BE2C (cell line): Measurements from ENCODE around the gene FOXE1.

ENCODE experiments used
- DNase-seq: peaks from one replicate; pipeline ENCODE4 v3.0.0-alpha.2; 2020
- H3K27me3 ChIP-seq: fragments of 250-450 bp; sonication (Bioruptor Pico); 2 replicates; pipeline ENCODE4 v1.5.1; 2020; ENCODE audit warnings: mild to moderate bottlenecking
- H3K36me3 ChIP-seq: fragments of 250-450 bp; sonication (Bioruptor Pico); 2 replicates; pipeline ENCODE4 v1.5.1; 2020; ENCODE audit warnings: mild to moderate bottlenecking
- H3K4me1 ChIP-seq: fragments of 250-450 bp; sonication (Bioruptor Pico); 2 replicates; pipeline ENCODE4 v1.5.1; 2020
- H3K4me3 ChIP-seq: 2 replicates; pipeline ENCODE4 v1.5.1; 2011; ENCODE audit warnings: low read depth, low read length
- H3K9me3 ChIP-seq: fragments of 250-450 bp; sonication (Bioruptor Pico); 2 replicates; pipeline ENCODE4 v1.5.1; 2020
- TF ChIP-seq, protein P1 (sequence below): IDR thresholded peaks from 2 replicates; pipeline ENCODE4 v1.5.1; 2012; ENCODE audit warnings: mild to moderate bottlenecking, low read depth, low read length

FOXE1 gene

DNA sequence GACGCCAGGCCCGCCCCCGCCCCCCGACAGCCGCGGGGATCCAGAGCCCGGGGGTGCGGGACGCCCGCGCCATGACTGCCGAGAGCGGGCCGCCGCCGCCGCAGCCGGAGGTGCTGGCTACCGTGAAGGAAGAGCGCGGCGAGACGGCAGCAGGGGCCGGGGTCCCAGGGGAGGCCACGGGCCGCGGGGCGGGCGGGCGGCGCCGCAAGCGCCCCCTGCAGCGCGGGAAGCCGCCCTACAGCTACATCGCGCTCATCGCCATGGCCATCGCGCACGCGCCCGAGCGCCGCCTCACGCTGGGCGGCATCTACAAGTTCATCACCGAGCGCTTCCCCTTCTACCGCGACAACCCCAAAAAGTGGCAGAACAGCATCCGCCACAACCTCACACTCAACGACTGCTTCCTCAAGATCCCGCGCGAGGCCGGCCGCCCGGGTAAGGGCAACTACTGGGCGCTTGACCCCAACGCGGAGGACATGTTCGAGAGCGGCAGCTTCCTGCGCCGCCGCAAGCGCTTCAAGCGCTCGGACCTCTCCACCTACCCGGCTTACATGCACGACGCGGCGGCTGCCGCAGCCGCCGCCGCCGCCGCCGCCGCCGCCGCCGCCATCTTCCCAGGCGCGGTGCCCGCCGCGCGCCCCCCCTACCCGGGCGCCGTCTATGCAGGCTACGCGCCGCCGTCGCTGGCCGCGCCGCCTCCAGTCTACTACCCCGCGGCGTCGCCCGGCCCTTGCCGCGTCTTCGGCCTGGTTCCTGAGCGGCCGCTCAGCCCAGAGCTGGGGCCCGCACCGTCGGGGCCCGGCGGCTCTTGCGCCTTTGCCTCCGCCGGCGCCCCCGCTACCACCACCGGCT is 1.0 kb downstream of the FOXE1 start:
- TF ChIP-seq, protein P1, sequence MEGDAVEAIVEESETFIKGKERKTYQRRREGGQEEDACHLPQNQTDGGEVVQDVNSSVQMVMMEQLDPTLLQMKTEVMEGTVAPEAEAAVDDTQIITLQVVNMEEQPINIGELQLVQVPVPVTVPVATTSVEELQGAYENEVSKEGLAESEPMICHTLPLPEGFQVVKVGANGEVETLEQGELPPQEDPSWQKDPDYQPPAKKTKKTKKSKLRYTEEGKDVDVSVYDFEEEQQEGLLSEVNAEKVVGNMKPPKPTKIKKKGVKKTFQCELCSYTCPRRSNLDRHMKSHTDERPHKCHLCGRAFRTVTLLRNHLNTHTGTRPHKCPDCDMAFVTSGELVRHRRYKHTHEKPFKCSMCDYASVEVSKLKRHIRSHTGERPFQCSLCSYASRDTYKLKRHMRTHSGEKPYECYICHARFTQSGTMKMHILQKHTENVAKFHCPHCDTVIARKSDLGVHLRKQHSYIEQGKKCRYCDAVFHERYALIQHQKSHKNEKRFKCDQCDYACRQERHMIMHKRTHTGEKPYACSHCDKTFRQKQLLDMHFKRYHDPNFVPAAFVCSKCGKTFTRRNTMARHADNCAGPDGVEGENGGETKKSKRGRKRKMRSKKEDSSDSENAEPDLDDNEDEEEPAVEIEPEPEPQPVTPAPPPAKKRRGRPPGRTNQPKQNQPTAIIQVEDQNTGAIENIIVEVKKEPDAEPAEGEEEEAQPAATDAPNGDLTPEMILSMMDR = no peak
- H3K9me3 ChIP-seq = no peaks in the 10 kb centered on the region; the same call in 1 of the 2 replicates
- peaks cover 99% of the 10 kb centered on the region for H3K27me3 ChIP-seq
- no peak for DNase-seq
- no peaks in the 10 kb centered on the region for H3K36me3 ChIP-seq
- H3K4me1 ChIP-seq = no peaks in the 10 kb centered on the region
- H3K4me3 ChIP-seq = no peak overlapping the region

DNA sequence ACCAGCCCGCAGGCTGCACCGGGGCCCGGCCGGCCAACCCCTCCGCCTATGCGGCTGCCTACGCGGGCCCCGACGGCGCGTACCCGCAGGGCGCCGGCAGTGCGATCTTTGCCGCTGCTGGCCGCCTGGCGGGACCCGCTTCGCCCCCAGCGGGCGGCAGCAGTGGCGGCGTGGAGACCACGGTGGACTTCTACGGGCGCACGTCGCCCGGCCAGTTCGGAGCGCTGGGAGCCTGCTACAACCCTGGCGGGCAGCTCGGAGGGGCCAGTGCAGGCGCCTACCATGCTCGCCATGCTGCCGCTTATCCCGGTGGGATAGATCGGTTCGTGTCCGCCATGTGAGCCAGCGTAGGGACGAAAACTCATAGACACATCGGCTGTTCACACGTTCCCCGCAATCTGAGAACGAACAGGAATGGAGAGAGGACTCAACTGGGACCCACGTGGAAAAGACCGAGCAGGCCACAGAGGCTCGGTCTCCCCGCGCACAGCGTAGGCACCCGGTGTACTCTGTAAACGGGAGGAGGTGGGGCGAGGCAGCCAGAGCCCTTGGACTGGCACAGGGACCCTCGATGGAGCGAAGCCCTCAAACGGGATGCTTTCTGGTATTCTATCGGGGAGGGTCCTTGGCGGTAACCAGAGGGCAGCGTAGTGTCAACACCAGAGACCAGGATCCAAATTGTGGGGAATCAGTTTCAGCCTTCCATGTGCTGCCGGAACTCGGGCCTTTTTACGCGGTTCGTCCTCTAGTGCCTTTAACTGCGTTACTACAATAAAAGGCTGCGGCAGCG is 1.9 kb downstream of the FOXE1 start:
- Histone ChIP-seq H3K9me3 (no peaks in the 10 kb centered on the region; the same call in 1 of the 2 replicates), H3K36me3 (no peaks in the 10 kb centered on the region), H3K4me3 (no peak overlapping the region), H3K27me3 (peaks cover 99% of the 10 kb centered on the region), H3K4me1 (no peaks in the 10 kb centered on the region)
- DNase-seq = no peak
- TF ChIP-seq, protein P1 = no peak

DNA sequence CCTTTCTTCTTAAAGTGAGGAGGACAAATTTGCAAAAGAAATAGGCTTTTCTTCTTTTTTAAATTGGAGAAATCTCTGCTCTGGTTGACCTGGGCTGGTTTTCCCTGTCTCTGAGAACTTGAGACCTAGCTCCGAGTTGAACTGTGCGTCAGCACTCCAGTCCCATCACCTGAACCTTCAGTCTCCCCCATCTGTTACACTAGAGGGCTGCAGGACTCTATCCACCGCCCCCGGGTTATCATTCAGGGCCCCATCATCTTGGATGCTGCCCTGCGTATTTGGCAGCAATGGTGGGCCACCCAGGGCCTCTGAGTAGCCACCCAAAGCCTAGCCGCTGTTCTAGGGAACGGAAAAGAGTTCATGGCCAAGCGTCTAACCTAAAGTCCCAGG is 2.5 kb downstream of the FOXE1 start:
- Histone ChIP-seq H3K4me1 (no peaks in the 10 kb centered on the region), H3K4me3 (no peak overlapping the region), H3K9me3 (no peaks in the 10 kb centered on the region; the same call in 1 of the 2 replicates), H3K36me3 (no peaks in the 10 kb centered on the region), H3K27me3 (peaks cover 99% of the 10 kb centered on the region)
- no peak for DNase-seq
- TF ChIP-seq, protein P1 = no peak

DNA sequence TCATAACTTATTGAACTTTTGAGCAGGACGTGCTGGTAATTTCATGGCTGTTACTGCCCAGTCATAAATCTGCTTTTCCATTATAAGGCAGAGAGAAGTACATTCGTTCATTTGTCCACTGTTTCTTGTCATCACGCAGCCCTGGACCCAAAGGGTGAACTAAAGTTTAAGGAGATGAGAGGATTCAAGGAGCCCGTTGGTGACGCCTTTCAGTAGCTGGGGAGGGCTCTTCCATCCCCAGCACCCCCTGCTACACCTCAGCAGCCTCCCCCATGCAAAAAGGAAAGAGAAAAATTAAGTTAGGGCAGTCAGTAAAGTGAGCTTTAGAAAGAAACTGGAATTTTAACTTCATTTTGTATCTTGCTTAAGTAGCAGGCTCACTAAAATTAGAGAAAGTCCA is 2.9 kb downstream of the FOXE1 start:
- Histone ChIP-seq H3K27me3 (peaks cover 99% of the 10 kb centered on the region), H3K4me1 (no peaks in the 10 kb centered on the region)
- no peak for DNase-seq

DNA sequence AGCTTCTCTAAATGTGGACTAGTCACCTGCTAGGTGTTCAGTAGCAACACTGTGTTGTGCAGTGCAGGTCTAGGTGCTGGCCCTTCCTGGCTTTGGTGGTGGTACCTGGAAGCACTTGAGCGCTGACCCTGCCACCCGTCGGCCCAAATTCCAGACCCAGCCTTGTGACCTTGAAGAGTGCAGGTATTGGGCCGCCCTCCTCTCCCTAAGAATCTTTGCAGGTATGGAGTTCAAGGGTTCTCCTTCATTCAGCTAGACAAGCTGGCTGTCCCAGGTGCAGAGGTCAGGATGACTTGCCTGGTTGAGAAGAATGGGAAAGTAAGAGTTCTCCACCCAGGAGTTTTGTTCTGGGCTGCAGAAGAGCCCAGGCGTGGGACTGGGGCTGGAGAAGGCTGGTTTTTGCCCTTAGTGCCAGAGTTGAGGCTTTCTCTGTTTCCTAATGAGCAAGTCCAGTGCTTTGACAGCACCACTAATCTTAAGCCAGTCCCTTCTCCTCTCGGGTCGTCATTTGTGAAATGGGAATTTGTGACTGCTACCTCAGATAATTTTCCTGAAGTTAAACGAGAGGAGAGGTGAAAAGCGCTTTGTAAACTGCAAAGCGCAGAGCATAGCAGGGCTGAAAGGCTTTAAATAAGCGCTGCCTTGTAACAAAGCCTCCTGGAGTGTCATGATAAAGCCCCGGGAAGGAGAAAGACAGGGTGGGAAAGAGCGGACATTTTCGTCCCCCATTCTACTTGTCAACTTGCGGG is 4.0 kb downstream of the FOXE1 start:
- H3K9me3 ChIP-seq = no peaks in the 10 kb centered on the region; the same call in 1 of the 2 replicates
- H3K27me3 ChIP-seq = peaks cover 96% of the 10 kb centered on the region
- no peak for DNase-seq
- TF ChIP-seq, protein P1 = no peak
- no peaks in the 10 kb centered on the region for H3K4me1 ChIP-seq
- H3K4me3 ChIP-seq = no peak overlapping the region
- no peaks in the 10 kb centered on the region for H3K36me3 ChIP-seq

More for the DNA sequence above, 2.9 kb downstream of the FOXE1 start:
- no peaks in the 10 kb centered on the region for H3K36me3 ChIP-seq
- H3K9me3 ChIP-seq = no peaks in the 10 kb centered on the region; the same call in 1 of the 2 replicates
- H3K4me3 ChIP-seq = no peak overlapping the region
- TF ChIP-seq, protein P1 = no peak
